Natural killer cell (primary cell): ENCODE results near the gene FASTKD1. TPM values are rescaled to one million over a fixed set of nuclear protein-coding genes. Genes with fewer than 3 reads are reported as not detected.

Experiments
- ATAC-seq, 3 donors: fragments of 150-1000 bp in 2 of 3; fragments of 200-7000 bp in 1 of 3; cut with Tn5 transposase; 1 replicate in 1 of 3; 2 replicates in 2 of 3; pipeline ENCODE4 v1.10.0; 2021; ENCODE audit warnings: mild to moderate bottlenecking in 2 of 3, moderate library complexity in 2 of 3
- DNase-seq, 2 donors: peaks; one replicate each; pipeline versions ENCODE4 v3.0.0 to v3.0.0-alpha.2; 2013 to 2021; ENCODE audit warnings: mixed read lengths in 1 of 2
- H3K27ac ChIP-seq: one replicate; pipeline ENCODE4 v1.5.1; 2013; ENCODE audit warnings: mild to moderate bottlenecking, low read length
- H3K27me3 ChIP-seq: one replicate; pipeline ENCODE4 v1.6.1; 2013; ENCODE audit warnings: low read length; ENCODE audit not compliant: control insufficient read depth, insufficient read depth
- H3K36me3 ChIP-seq: one replicate; pipeline ENCODE4 v1.6.1; 2013; ENCODE audit warnings: low read length; ENCODE audit not compliant: control insufficient read depth, insufficient read depth
- H3K4me1 ChIP-seq: one replicate; pipeline ENCODE4 v1.6.1; 2013; ENCODE audit warnings: low read length; ENCODE audit not compliant: control insufficient read depth, insufficient read depth
- H3K4me3 ChIP-seq: one replicate; pipeline ENCODE4 v1.5.1; 2013; ENCODE audit warnings: low read length
- H3K9me3 ChIP-seq: one replicate; pipeline ENCODE4 v1.6.1; 2013; ENCODE audit warnings: low read length; ENCODE audit not compliant: control insufficient read depth, insufficient read depth
- H3K27ac Mint-ChIP-seq, 2 donors: one replicate each; pipeline ENCODE4 v1.8.0; 2022; ENCODE audit warnings: mild to moderate bottlenecking in 2 of 2, mixed read lengths in 2 of 2, moderate library complexity in 1 of 2
- H3K27me3 Mint-ChIP-seq, 2 donors: one replicate each; pipeline ENCODE4 v1.8.0; 2022; ENCODE audit warnings: low read depth in 2 of 2, mixed read lengths in 2 of 2
- H3K36me3 Mint-ChIP-seq: one replicate; pipeline ENCODE4 v1.8.0; 2022; ENCODE audit warnings: mixed read lengths
- H3K4me1 Mint-ChIP-seq, 2 donors: one replicate each; pipeline ENCODE4 v1.8.0; 2022; ENCODE audit warnings: mixed read lengths in 2 of 2
- H3K4me3 Mint-ChIP-seq: one replicate; pipeline ENCODE4 v1.8.0; 2022; ENCODE audit warnings: mild to moderate bottlenecking, moderate library complexity, mixed read lengths
- H3K9me3 Mint-ChIP-seq, 2 donors: one replicate each; pipeline ENCODE4 v1.8.0; 2022; ENCODE audit warnings: mixed read lengths in 2 of 2
- CTCF ChIP-seq: fragments of 200-600 bp; IDR thresholded peaks from one replicate; pipeline ENCODE4 v1.8.0; 2022; ENCODE audit warnings: antibody characterized with exemption
- WGBS: methylation state at CpG from one replicate; pipeline ENCODE4 v1.1.7; 2013; ENCODE audit warnings: missing lambda C conversion rate; ENCODE audit not compliant: insufficient coverage; 5-methylcytosine and 5-hydroxymethylcytosine counted together
- intact Hi-C: fragments of 100-400 bp; cut with micrococcal nuclease; formaldehyde crosslinking; loops from one replicate; pipeline ENCODE4 v1.14.2; 2022
- total RNA-seq, 4 donors: library from RNA; stranded (reverse); fragments of 120-200 nt in 1 of 4; gene quantifications; one replicate each; pipeline versions ENCODE4 v1.2.3 to v1.2.4, GENCODE V29; 2013 to 2022

FASTKD1 gene
- total RNA-seq, 3 donors from 2014 or later (not counting 1 experiment from before 2014, with no cell fraction given): 10.9 to 14.1 (median 12.5) TPM

- no peak for TF ChIP-seq CTCF
- 96% methylated on average over 4 of the region's 5 CpGs for WGBS
- no peak overlapping the region for H3K4me3 ChIP-seq
- ATAC-seq: no peak
- DNase-seq: no peak
- H3K4me3 Mint-ChIP-seq: no peak overlapping the region
- H3K9me3 Mint-ChIP-seq: no peaks in the 10 kb centered on the region
- no peaks in the 10 kb centered on the region for H3K4me1 ChIP-seq
- H3K27me3 Mint-ChIP-seq: no peaks in the 10 kb centered on the region
- no peaks in the 10 kb centered on the region for H3K36me3 ChIP-seq
- H3K36me3 Mint-ChIP-seq: no peaks in the 10 kb centered on the region
- no peaks in the 10 kb centered on the region for H3K27me3 ChIP-seq
- H3K27ac ChIP-seq: no peak overlapping the region
- intact Hi-C loops: no loop called here
- no peak overlapping the region for H3K27ac Mint-ChIP-seq
- no peaks in the 10 kb centered on the region for H3K9me3 ChIP-seq
- H3K4me1 Mint-ChIP-seq: no peaks in the 10 kb centered on the region
Observed at GRCh38 chr2:169495310-169495928, 78.2 kb downstream of the FASTKD1 start.

- Mint-ChIP-seq H3K27me3 (no peaks in the 10 kb centered on the region), H3K4me3 (no peak overlapping the region), H3K36me3 (no peaks in the 10 kb centered on the region), H3K4me1 (no peaks in the 10 kb centered on the region), H3K27ac (no peak overlapping the region), H3K9me3 (no peaks in the 10 kb centered on the region)
- Histone ChIP-seq H3K4me1 (no peaks in the 10 kb centered on the region), H3K27me3 (no peaks in the 10 kb centered on the region), H3K27ac (no peak overlapping the region), H3K9me3 (no peaks in the 10 kb centered on the region), H3K36me3 (no peaks in the 10 kb centered on the region), H3K4me3 (no peak overlapping the region)
- no peak for DNase-seq
- no peak for ATAC-seq
- intact Hi-C loops: no loop called here
- TF ChIP-seq CTCF: no peak
- 100% methylated on average over 1 of the region's 2 CpGs for WGBS
Observed at GRCh38 chr2:169493360-169493759, 80.3 kb downstream of the FASTKD1 start.

- Histone ChIP-seq H3K9me3 (no peaks in the 10 kb centered on the region), H3K36me3 (no peaks in the 10 kb centered on the region), H3K4me3 (no peak overlapping the region), H3K4me1 (no peaks in the 10 kb centered on the region), H3K27ac (no peak overlapping the region), H3K27me3 (no peaks in the 10 kb centered on the region)
- H3K36me3 Mint-ChIP-seq: no peaks in the 10 kb centered on the region
- H3K27me3 Mint-ChIP-seq: no peaks in the 10 kb centered on the region
- no peak for TF ChIP-seq CTCF
- no peak overlapping the region for H3K4me3 Mint-ChIP-seq
- ATAC-seq: no peak
- H3K27ac Mint-ChIP-seq: no peak overlapping the region
- H3K4me1 Mint-ChIP-seq: no peaks in the 10 kb centered on the region
- intact Hi-C loops: no loop called here
- no peak for DNase-seq
- no peaks in the 10 kb centered on the region for H3K9me3 Mint-ChIP-seq
Observed at GRCh38 chr2:169491378-169491777, 82.3 kb downstream of the FASTKD1 start.

- H3K9me3 Mint-ChIP-seq: no peaks in the 10 kb centered on the region
- H3K27ac Mint-ChIP-seq: no peak overlapping the region
- Histone ChIP-seq H3K4me1 (no peaks in the 10 kb centered on the region), H3K27ac (no peak overlapping the region), H3K9me3 (no peaks in the 10 kb centered on the region), H3K4me3 (no peak overlapping the region), H3K27me3 (no peaks in the 10 kb centered on the region), H3K36me3 (no peaks in the 10 kb centered on the region)
- H3K36me3 Mint-ChIP-seq: no peaks in the 10 kb centered on the region
- no peak overlapping the region for H3K4me3 Mint-ChIP-seq
- no peak for DNase-seq
- intact Hi-C loops: no loop called here
- H3K4me1 Mint-ChIP-seq: no peaks in the 10 kb centered on the region
- ATAC-seq: no peak
- TF ChIP-seq CTCF: no peak
- H3K27me3 Mint-ChIP-seq: no peaks in the 10 kb centered on the region
Observed at GRCh38 chr2:169490834-169491233, 82.8 kb downstream of the FASTKD1 start.
